ENCODE data around the gene LRRN4CL. TPM values are rescaled to one million over a fixed set of nuclear protein-coding genes. Genes with fewer than 3 reads are reported as not detected.

LRRN4CL gene
- total RNA-seq, 2 donors from 2014 or later: 3.1 to 4.6 TPM

GRCh38 chr11:62678770-62679696 lies 10.3 kb downstream of the LRRN4CL start, which contains the start of gene UBXN1:
Gene UBXN1 (minus strand): TSS chr11:62679073. CDS start chr11:62678923, 150 bp downstream.
- WGBS, 2 donors: 7 to 51% methylated on average over 7 to 55 of the region's 55 CpGs
- intact Hi-C loops (cut with DNase I): no loop called here

GRCh38 chr11:62678433-62678769 lies 10.9 kb downstream of the LRRN4CL start:
- peaks cover 44% of the 10 kb centered on the region for H3K4me1 ChIP-seq

More at GRCh38 chr11:62678770-62679696, 10.3 kb downstream of the LRRN4CL start, which contains the start of gene UBXN1:
- no peak for TF ChIP-seq CTCF (IDR thresholded peaks at IDR 0.05)
- peak; percentile 37 to 77 (median 71) for TF ChIP-seq POLR2A (IDR thresholded peaks at IDR 0.05)
- Histone ChIP-seq H3K27ac (peak within 1 kb of the TSS; percentile 81 to 92 (median 83)), H3K36me3 (replicated peaks in 1 of 2; ENCODE audit: insufficient read depth in 1 of 2, low read depth in 2 of 2) (peaks cover 0 to 5% of the 10 kb centered on the region in 2 donors), H3K27me3 (no peaks in the 10 kb centered on the region), H3K4me3 (peak within 1 kb of the TSS; percentile 57 to 89), H3K9me3 (no peaks in the 10 kb centered on the region), H3K4me1 (peaks cover 37% of the 10 kb centered on the region)
- peak; percentile 86 for ATAC-seq
- DNase-seq: peak; percentile 83 to 90 (median 86)

GRCh38 chr11:62677714-62678113 lies 11.6 kb downstream of the LRRN4CL start:
- no peak for ATAC-seq
- Histone ChIP-seq H3K27ac (peak overlapping the region in 1 of 4 donors; percentile 82), H3K4me1 (peaks cover 50% of the 10 kb centered on the region)

More at GRCh38 chr11:62678433-62678769, 10.9 kb downstream of the LRRN4CL start:
- Histone ChIP-seq H3K27me3 (no peaks in the 10 kb centered on the region), H3K27ac (peak overlapping the region; percentile 81 to 92 (median 83)), H3K9me3 (no peaks in the 10 kb centered on the region), H3K4me3 (peak overlapping the region; percentile 57 to 89), H3K36me3 (replicated peaks in 1 of 2; ENCODE audit: insufficient read depth in 1 of 2, low read depth in 2 of 2) (peaks cover 0 to 5% of the 10 kb centered on the region in 2 donors)
- ATAC-seq (no peak), DNase-seq (no peak)
- intact Hi-C loops (cut with DNase I): no loop called here
- 2% methylated on average over 8 to 16 of the region's 16 CpGs for WGBS, 2 donors
- TF ChIP-seq POLR2A (IDR thresholded peaks at IDR 0.05): no peak
- TF ChIP-seq CTCF (IDR thresholded peaks at IDR 0.05): no peak

GRCh38 chr11:62677156-62677555 lies 12.2 kb downstream of the LRRN4CL start:
- intact Hi-C loops (cut with DNase I): no loop called here
- no peak for DNase-seq
- peaks cover 51% of the 10 kb centered on the region for H3K4me1 ChIP-seq
- no peak overlapping the region for H3K4me3 ChIP-seq
- TF ChIP-seq POLR2A (IDR thresholded peaks at IDR 0.05): no peak
- no peak for TF ChIP-seq CTCF (IDR thresholded peaks at IDR 0.05)
- ATAC-seq: no peak
- no peak overlapping the region for H3K27ac ChIP-seq
- peaks cover 0 to 5% of the 10 kb centered on the region in 2 donors for H3K36me3 ChIP-seq (replicated peaks in 1 of 2; ENCODE audit: insufficient read depth in 1 of 2, low read depth in 2 of 2)
- H3K9me3 ChIP-seq: no peaks in the 10 kb centered on the region
- WGBS, 2 donors: 60 to 64% methylated on average over 6 of the region's 6 CpGs
- no peaks in the 10 kb centered on the region for H3K27me3 ChIP-seq

More at GRCh38 chr11:62677714-62678113, 11.6 kb downstream of the LRRN4CL start:
- H3K4me3 ChIP-seq: peak overlapping the region; percentile 57 to 89
- no peak for DNase-seq
- intact Hi-C loops (cut with DNase I): no loop called here
- WGBS, 2 donors: 62 to 76% methylated on average over 15 of the region's 15 CpGs
- no peaks in the 10 kb centered on the region for H3K9me3 ChIP-seq
- peaks cover 0 to 5% of the 10 kb centered on the region in 2 donors for H3K36me3 ChIP-seq (replicated peaks in 1 of 2; ENCODE audit: insufficient read depth in 1 of 2, low read depth in 2 of 2)
- TF ChIP-seq POLR2A (IDR thresholded peaks at IDR 0.05) (no peak), CTCF (IDR thresholded peaks at IDR 0.05) (no peak)
- H3K27me3 ChIP-seq: no peaks in the 10 kb centered on the region

All from body of pancreas (tissue), 4 donors.